ENCODE results near the gene KCNAB2. TPM values are rescaled to one million over a fixed set of nuclear protein-coding genes. Genes with fewer than 3 reads are reported as not detected.

KCNAB2 gene
- polyA plus RNA-seq, 3 donors, result 3.0 to 11.4 (median 8.1) TPM

DNA sequence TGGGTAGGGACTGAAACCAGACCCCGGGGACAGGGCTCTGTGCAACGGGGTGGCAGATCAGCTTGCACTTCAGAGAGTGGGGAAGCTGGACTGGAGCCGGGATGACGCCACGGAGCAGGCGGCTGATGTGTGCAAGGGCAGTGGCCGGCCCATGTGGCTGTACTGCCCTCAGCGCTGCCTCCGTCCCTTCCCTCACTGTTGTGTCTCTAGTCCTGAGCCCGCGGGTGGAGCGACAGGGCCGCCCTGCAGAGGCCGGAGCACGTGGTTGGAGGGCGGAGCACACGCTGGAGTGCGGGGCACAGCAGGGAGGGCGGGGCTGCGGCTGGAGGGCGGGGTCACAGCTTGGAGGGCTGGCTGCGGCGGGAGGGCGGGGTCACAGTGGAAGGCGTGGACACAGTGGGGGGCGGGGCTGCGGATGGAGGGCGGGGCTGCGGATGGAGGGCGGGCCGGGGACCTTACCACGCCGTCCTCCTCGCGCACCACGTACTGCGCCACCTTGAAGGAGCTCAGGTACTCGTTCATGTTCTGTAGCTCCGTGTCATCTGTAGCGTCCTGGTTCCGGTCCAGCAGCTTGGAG is 82.0 kb downstream of the KCNAB2 start:
- no peak overlapping the region for H3K27ac ChIP-seq (ENCODE audit: low read depth, low read length)
- WGBS, 3 donors, result 16 to 21% (median 17%) methylated on average over 35 to 41 of the region's 41 CpGs

DNA sequence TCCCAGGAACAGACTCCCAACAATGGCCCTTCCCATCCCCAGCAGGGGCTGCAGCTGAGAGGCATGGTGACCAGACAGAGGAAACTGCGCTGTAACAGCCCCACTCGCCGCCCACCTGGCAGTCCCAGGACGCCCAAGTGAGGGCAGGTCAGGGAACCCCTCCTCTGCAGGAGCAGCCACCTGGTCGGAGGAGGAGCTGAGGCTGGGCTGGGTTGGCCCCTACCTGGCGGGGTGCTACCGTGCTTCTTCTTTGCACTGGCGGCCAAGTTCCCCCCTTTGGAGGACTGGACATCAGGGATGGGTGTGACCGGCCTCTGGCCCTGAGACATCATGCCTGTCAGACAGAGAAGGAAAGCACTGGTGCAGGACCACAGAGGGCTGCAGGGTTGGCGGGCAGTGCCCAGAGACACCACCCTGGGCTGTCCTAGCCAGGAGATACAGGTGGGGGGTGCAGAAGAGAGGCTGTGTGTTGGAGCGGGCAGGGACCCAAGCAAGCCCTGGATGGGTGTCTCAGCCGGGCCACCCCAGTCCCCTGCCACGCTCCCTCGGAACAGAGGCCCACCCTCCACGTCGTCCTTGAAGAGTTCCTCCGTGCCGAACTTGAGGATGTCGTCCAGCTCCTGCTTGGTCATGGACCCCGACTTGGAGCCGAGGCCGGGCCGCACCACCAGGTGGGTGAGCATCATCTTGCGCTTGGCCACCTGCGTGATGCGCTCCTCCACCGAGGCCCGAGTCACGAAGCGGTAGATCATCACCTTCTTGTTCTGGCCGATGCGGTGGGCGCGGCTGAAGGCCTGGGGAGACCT is 82.8 kb downstream of the KCNAB2 start:
- H3K27ac ChIP-seq (ENCODE audit: low read depth, low read length), result no peak overlapping the region
- WGBS, 3 donors, result 89 to 93% (median 93%) methylated on average over 33 to 34 of the region's 34 CpGs

DNA sequence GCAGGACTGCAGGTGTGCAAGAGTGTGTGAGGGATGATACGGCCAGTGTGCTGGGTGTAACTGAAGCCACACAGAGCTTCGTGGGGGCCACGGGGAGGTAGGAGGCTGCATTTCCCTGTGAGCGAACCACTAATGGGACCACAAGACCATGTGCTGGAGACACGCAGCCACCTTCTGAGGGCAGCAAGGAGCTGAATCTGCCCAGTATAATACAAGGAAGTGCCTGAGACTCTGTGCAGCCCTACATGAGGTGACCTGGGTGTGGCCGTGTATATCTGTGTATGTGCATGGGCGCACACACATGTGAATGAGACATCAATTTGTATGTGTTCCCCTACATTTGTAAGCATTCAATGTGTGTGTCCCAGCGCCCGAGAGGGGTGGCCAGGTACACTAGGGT is 83.6 kb downstream of the KCNAB2 start:
- WGBS, 3 donors, result 76 to 81% (median 79%) methylated on average over 9 of the region's 9 CpGs
- no peak overlapping the region for H3K27ac ChIP-seq (ENCODE audit: low read depth, low read length)

DNA sequence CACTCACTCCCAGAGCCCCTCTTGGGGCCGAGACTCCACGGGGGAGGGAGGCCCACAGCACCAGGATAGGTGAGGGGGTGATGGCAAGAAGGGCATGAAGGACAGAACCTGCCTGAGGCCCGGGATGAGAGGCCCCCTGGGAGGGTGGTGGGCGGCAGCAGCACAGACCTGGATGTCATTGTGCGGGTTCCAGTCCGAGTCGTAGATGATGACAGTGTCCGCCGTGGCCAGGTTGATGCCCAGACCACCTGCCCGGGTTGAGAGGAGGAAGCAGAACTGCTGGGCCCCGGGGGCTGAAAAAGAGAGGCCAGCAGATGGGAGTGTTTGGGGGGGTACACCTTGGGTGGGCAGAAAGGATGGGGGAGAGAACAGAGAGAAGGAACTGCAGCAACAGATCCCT is 84.3 kb downstream of the KCNAB2 start:
- H3K27ac ChIP-seq (ENCODE audit: low read depth, low read length), result no peak overlapping the region

DNA sequence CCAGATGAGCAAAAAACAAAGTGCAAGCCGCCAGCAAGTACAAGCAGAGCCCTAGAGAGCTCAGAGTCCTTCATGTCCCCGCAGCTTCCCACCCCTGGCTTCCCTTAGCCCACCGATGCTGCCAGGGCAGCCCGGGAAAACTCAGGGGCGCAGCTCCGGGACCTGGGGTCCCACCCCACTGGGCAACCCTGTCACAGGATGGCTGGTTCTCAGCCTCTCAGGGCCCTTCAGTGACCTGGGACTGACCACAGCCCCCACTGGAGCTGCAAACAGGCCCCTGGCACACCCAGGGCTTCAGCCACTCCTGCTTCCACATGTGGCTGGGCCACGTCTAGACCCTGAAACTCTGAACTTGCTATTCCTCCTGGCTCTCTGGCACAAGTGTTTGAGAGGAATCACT is 84.9 kb downstream of the KCNAB2 start:
- no peak overlapping the region for H3K27ac ChIP-seq (ENCODE audit: low read depth, low read length)
- 68 to 78% (median 78%) methylated on average over 7 of the region's 7 CpGs for WGBS, 3 donors

More for the DNA sequence above, 84.3 kb downstream of the KCNAB2 start:
- 70 to 85% (median 76%) methylated on average over 11 of the region's 11 CpGs for WGBS, 3 donors

DNA sequence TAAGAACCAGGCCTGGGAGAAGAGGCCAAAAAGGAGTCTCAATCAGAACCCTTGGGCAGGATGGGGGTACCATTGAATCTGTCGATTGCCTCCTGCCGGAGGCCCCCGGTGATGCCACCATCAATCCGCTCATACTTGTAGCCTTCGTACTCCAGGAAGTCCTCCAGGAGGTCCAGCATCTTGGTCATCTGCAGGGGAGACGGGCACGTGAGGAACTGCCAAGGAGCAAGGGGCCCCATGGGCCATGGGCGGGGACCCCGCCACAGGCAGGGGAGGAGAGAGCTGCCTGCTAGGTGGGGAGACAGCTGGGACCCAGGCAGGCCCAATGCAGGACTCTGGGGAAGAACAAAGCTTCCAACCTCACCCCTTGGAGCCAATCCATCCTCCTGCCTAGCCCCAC is 85.9 kb downstream of the KCNAB2 start:
- 86 to 90% (median 89%) methylated on average over 8 to 9 of the region's 9 CpGs for WGBS, 3 donors
- no peak overlapping the region for H3K27ac ChIP-seq (ENCODE audit: low read depth, low read length)

DNA sequence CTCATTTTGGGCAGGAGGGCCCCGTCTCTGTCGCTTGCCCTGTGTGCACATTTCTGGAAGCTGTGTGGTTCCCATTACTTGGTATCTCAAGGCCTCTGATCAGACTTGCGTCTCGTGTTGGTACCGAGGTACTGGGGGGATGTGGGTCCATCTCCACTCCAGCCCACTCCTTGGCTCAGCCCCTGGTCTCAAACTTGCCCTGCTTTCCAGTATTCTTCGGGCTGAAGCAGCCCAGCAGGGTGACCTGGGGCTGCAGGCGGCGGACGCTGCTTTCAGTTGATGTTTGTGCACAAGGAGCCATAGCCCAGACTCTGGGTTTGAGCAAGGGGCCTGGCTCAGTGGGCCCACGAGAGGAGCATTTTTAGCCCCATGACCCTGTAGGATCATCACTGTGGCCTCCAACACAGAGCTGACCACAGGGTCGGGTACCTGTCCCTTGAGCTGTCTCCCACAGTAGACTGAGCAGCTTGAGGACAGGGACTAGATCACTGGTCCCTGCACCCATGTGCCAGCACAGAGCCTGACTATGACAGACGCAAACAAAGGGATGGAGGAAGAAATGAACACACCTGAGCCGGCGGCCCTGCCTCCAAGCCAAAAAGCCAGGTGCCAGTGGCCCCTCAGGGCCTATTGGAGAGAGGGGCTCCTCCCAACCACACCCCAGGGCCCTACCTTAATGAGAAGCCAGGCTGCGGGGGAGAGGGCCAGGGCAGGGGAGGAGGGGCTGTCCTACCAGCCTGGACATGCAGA is 87.6 kb downstream of the KCNAB2 start:
- WGBS, 3 donors, result 76 to 92% (median 90%) methylated on average over 15 of the region's 15 CpGs
- no peak overlapping the region for H3K27ac ChIP-seq (ENCODE audit: low read depth, low read length)

DNA sequence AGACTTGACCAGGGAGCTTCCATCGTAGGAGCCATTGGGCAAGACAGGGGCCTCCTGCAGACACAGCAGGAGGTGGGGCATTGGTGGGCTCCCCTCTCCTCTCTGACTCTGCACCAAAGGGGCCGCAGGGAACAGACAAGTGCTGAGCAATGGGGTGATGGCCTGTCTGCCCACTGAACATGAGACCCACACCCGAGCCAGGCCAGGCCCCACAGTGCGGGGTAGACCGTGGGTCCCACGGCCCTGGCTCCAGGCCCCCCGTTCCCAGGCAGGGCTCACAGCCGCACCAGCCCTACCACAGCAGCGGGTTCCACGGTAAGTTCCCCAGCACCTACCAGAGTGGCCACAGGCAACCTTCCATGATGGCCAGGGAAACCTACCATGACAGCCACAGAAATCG is 88.5 kb downstream of the KCNAB2 start:
- 92 to 94% (median 92%) methylated on average over 10 to 11 of the region's 11 CpGs for WGBS, 3 donors
- H3K27ac ChIP-seq (ENCODE audit: low read depth, low read length), result no peak overlapping the region

DNA sequence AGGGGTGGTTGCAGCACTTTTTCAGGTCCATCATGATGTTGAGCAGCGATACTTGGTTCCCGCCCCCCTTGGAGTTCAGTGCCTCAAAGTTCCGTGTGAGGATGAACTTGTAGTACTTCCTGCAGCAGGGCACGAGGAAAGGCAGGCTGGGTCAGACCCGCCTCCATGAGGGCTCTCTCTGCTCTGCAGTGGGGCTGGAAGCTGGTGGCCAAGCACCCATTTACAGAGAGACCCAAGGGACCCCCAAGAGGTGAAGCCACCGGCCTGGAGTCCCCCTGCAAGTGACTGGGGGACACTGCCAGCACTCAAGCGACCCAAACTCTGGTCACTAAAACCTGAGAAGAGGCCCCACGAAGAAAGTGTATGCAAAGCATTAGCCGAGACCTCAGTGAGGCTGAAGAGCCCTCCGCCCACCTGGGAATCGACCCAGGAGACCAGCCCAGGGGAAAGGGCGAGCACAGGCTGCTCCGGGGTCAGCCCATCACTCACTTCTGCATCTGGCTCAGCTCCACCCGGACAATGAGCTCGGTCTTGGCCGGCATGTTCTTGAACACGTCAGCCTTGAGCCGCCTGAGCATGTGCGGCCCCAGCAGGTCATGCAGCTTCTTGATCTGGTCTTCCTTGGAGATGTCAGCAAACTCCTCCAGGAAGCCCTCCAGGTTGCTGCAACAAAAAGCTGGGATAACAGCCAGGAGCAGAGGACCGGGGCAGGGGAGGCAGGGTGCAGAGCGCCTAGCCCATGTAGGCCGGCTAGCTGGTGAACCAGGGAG is 89.2 kb downstream of the KCNAB2 start:
- no peak overlapping the region for H3K27ac ChIP-seq (ENCODE audit: low read depth, low read length)
- WGBS, 3 donors, result 75 to 76% (median 76%) methylated on average over 22 of the region's 22 CpGs

DNA sequence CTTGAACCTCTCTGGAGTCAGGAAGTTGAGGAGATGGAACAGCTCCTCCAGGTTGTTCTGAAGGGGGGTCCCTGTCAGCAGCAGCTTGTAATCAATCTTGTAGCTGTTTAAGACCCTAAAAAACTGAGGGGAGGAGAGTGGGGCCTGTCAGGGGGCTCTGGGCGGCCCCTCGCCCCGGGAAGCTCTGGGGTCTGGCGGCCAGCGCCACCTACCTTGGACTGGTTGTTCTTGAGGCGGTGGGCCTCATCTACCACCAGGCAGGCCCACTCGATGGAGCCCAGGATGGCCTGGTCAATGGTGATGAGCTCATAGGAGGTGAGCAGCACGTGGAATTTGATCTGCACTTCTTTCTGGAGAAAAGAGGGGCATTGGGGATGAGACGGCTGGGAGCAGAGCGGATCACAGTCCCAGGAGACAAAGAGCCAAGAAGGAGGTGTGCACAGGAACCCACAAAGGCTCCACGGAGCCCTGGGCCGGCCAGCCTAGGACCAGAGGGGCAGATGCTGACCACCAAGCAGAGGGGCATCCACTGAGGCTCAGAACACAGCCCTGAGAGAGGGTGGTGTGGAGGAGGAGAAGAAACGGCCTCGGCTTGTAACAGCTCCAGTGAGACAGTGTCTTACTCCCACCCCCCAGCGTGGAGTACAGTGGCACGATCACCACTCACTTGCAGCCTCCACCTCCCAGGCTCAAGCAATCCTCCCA is 91.0 kb downstream of the KCNAB2 start:
- 78 to 87% (median 84%) methylated on average over 15 to 16 of the region's 16 CpGs for WGBS, 3 donors
- H3K27ac ChIP-seq (ENCODE audit: low read depth, low read length), result no peak overlapping the region

DNA sequence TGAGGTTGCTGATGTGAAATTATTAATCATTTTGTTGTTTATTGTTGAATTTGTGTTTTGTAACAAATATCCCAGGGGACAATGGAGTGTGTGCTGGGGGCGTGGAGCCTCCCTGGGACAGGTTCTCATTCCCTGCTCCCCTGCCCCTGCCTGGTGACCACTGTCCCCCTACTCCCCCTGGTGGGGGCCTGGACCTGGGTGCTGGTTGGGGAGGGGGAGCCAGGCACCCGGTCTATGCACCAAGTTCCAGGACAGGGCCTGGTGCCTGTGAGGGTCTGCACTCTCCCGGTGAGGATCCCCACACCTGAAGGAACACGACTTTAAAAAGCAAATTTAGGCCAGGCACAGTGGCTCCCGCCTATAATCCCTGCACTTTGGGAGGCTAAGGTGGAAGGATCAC is 92.1 kb downstream of the KCNAB2 start:
- H3K27ac ChIP-seq (ENCODE audit: low read depth, low read length), result no peak overlapping the region
- 61 to 80% (median 67%) methylated on average over 5 of the region's 5 CpGs for WGBS, 3 donors

DNA sequence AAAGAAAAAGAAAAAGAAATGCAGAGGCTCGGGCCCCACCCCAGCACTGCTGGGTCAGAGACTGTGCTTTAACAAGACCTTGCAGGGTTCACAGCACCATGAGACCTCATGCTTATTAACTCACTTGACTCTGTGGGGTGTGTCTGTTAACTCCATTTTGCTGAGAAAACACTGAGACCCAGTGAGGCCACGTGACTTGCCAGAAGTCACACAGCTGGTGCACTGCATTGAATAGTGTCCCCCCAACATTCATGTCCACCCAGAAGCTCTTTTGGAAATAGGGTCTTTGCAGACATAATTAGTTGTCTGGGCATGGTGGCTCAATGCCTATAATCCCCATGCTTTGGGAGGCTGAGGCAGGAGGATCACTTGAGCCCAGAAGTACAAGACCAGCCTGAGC is 94.7 kb downstream of the KCNAB2 start:
- 73 to 83% (median 81%) methylated on average over 2 of the region's 2 CpGs for WGBS, 3 donors
- H3K27ac ChIP-seq (ENCODE audit: low read depth, low read length), result no peak overlapping the region

DNA sequence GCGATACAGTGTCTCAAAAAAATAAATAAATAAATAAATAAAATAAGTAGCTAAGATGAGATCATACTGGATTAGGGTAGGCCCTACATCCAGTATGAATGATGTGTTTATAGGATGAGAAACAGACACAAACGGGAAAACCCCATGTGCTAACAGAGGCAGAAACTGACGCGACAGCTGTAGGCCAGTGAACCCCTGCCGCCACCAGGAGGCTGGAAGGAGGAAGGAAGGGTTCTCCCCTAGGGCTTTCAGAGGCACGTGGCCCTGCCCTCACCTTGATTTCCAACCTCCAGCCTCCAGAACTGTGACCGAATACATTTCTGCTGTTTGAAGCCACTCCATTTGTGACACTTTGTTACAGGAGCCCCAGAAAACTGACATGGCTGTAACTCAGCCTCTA is 95.9 kb downstream of the KCNAB2 start:
- 32 to 40% (median 34%) methylated on average over 7 of the region's 7 CpGs for WGBS, 3 donors
- no peak overlapping the region for H3K27ac ChIP-seq (ENCODE audit: low read depth, low read length)

DNA sequence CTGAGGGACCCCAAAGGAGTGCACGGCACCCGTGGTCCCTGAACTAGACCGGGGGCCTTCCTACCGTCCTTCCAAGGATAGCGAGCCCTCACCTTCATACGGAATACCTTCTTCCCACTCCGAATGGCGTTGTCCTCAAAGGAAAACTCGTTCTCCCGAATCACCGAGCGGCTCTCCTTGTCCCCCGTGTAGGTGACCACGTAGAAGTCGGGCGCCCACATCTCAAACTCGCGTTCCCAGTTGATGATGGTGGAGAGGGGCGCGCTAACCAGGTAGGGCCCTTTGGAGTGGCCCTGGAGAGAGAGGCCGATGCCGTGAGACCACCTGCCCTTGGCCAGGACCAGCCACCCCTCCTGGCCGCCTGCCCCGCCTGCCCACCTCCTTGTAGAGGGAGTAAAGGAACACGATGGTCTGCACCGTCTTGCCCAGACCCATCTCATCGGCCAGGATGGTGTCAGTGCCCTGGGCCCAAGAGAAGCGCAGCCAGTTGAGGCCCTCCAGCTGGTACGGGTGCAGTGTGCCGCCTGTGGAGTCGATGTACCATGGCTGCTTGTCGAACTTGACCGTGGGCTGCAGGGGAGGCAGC is 96.4 kb downstream of the KCNAB2 start:
- 84 to 94% (median 94%) methylated on average over 33 of the region's 33 CpGs for WGBS, 3 donors
- H3K27ac ChIP-seq (ENCODE audit: low read depth, low read length), result no peak overlapping the region

DNA sequence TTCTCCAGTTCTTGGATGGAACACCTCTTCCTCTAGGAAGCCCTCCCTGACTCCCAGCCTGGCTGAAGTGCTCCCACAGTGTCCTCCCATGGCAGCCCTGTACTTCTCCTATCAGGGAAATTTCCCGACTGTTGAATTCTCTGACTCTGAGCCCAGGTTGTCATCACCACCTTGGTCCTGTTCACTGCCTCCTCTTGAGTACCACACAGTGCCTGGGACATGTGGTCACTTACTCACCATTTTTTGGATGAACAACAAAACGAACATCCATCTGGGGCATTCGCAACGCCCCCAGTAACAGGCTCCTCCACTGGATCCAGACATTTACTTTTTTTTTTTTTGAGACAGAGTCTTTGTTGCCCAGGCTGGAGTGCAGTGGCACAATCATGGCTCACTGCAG is 97.0 kb downstream of the KCNAB2 start:
- WGBS, 3 donors, result 72 to 82% (median 79%) methylated on average over 4 of the region's 4 CpGs
- no peak overlapping the region for H3K27ac ChIP-seq (ENCODE audit: low read depth, low read length)

DNA sequence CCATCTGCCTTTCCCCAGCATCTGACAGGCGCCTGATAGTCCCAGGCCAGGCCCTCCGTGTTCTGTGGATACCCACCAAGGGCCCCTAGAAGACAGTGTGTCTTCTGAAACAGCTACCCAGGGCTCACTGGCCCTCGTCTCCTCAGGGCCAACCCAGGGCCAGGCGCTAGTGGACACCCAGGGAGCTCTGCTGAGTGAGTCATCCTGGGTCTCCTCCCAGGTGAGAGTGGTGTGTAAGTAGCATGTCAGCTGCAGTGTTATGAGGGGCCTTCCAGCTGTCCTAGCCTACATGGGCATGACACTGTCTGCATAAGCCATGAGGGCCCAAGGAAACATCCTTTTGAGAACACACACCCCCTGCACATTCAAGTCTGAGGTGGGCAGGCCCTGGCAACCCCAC is 97.7 kb downstream of the KCNAB2 start:
- 73 to 87% (median 85%) methylated on average over 4 of the region's 4 CpGs for WGBS, 3 donors
- no peak overlapping the region for H3K27ac ChIP-seq (ENCODE audit: low read depth, low read length)

DNA sequence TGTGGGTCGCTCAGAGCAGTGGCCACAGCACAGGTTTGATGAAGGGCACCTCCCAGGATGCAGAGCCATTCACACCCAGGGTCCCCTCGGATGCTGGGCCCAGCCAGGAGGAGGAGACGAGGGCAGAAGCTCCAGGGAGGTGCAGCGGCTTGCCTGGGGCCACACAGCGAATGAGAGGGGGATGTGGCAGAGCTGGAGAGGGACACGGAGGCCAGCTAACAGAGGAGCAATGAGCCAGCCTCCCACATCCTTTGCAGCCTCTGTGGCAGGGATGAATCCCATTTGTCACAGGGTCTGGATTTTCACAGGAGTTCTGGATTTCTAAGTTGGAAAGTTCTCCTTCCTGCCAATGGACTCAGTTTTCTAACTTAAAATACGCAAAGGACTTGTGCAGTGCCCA is 98.5 kb downstream of the KCNAB2 start:
- WGBS, 3 donors, result 63 to 79% (median 70%) methylated on average over 7 of the region's 7 CpGs

More for the DNA sequence above, 98.5 kb downstream of the KCNAB2 start:
- H3K27ac ChIP-seq (ENCODE audit: low read depth, low read length), result no peak overlapping the region

Measured in adipose tissue (tissue), 3 donors.